DND-41 (cell line): ENCODE results near the gene ARHGEF7.

Experiments
- ATAC-seq: fragments of 200-7000 bp; cut with Tn5 transposase; 3 replicates; pipeline ENCODE4 v1.9.1; 2021; ENCODE audit warnings: low read depth; ENCODE audit not compliant: insufficient read depth
- DNase-seq: peaks from one replicate; pipeline ENCODE4 v3.0.0-alpha.2; 2020
- H2AFZ ChIP-seq: 2 replicates; pipeline ENCODE4 v1.6.0; 2012; ENCODE audit warnings: low read depth, low read length
- H3K27ac ChIP-seq: 2 replicates; pipeline ENCODE4 v1.5.1; 2012; ENCODE audit warnings: low read length, inconsistent platforms
- H3K27me3 ChIP-seq: fragments of 200-600 bp; sonication (generic); 2 replicates; pipeline ENCODE4 v1.6.0; 2012; ENCODE audit warnings: low read length, mild to moderate bottlenecking, inconsistent platforms; ENCODE audit not compliant: insufficient read depth, poor library complexity
- H3K36me3 ChIP-seq: 2 replicates; pipeline ENCODE4 v1.5.1; 2012; ENCODE audit warnings: low read length, inconsistent platforms; ENCODE audit not compliant: insufficient read depth
- H3K4me1 ChIP-seq: 2 replicates; pipeline ENCODE4 v1.5.1; 2012; ENCODE audit warnings: mild to moderate bottlenecking, low read length; ENCODE audit not compliant: insufficient read depth
- H3K4me2 ChIP-seq: 2 replicates; pipeline ENCODE4 v1.6.0; 2012; ENCODE audit warnings: mild to moderate bottlenecking, moderate library complexity, low read length, inconsistent platforms; ENCODE audit not compliant: insufficient read depth
- H3K4me3 ChIP-seq, 2 experiments: fragments of 200-600 bp in 1 of 2; shearing (Covaris generic) in 1 of 2; 2 replicates each; pipeline ENCODE4 v1.5.1; 2012 to 2016; ENCODE audit warnings: inconsistent platforms in 2 of 2, low read length in 2 of 2, mild to moderate bottlenecking in 2 of 2, low read depth in 1 of 2, moderate library complexity in 1 of 2
- H3K79me2 ChIP-seq: 2 replicates; pipeline ENCODE4 v1.6.0; 2012; ENCODE audit warnings: low read length, inconsistent platforms; ENCODE audit not compliant: insufficient read depth
- H3K9ac ChIP-seq: 2 replicates; pipeline ENCODE4 v1.6.0; 2012; ENCODE audit warnings: low read depth, mild to moderate bottlenecking, inconsistent platforms, low read length, moderate library complexity
- H3K9me3 ChIP-seq: 2 replicates; pipeline ENCODE4 v1.5.1; 2012; ENCODE audit warnings: low read length, moderate library complexity, mild to moderate bottlenecking, inconsistent platforms; ENCODE audit not compliant: insufficient read depth, severe bottlenecking
- H4K20me1 ChIP-seq: 2 replicates; pipeline ENCODE4 v1.6.0; 2012; ENCODE audit warnings: low read length; ENCODE audit not compliant: insufficient read depth
- EZH2 ChIP-seq: IDR thresholded peaks from 3 replicates; pipeline ENCODE4 v1.6.1; 2012; ENCODE audit warnings: borderline replicate concordance, low read depth, mild to moderate bottlenecking, moderate library complexity, low read length, inconsistent platforms; ENCODE audit not compliant: severe bottlenecking
- TF ChIP-seq, protein P1 (sequence below): IDR thresholded peaks from 2 replicates; pipeline ENCODE4 v1.5.1; 2012; ENCODE audit warnings: borderline replicate concordance, low read length, moderate library complexity, mild to moderate bottlenecking; ENCODE audit not compliant: poor library complexity, severe bottlenecking; ENCODE audit errors: extremely low read depth

Gene ARHGEF7

GRCh38 chr13:111225810-111226546 is 110.9 kb downstream of the ARHGEF7 start:
- peaks cover 94% of the 10 kb centered on the region for H3K79me2 ChIP-seq
- H3K36me3 ChIP-seq = peaks cover 82% of the 10 kb centered on the region

DNA sequence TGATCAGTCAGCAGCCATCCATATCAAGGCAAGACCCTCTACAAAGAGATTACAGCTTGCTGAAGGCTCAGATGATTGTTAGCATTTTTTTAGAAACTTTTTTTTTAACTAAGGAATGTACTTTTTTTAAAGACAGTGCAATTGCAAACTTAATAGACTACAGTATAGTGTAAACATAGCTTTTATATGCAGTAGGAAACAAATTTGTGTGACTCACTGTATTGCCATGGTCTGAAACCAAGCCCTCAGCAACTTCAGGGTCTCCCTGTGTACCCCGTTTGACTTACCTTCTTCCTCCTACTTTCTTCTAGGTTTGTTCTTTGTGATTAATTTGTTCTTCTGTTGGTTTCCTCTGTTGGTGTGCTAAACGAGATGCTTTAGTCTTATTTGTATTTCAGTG is 112.3 kb downstream of the ARHGEF7 start:
- Histone ChIP-seq H3K27me3 (no peaks in the 10 kb centered on the region), H3K4me2 (no peak overlapping the region), H3K9ac (no peak overlapping the region), H2AFZ (no peak overlapping the region), H3K9me3 (no peaks in the 10 kb centered on the region), H4K20me1 (peaks cover 89% of the 10 kb centered on the region), H3K36me3 (peaks cover 90% of the 10 kb centered on the region), H3K4me1 (0 out of 2 replicates have a peak, but pooled peaks cover 7% of the 10 kb centered on the region), H3K79me2 (peaks cover 99% of the 10 kb centered on the region), H3K4me3 (no peak overlapping the region), H3K27ac (no peak overlapping the region)
- DNase-seq (no peak), ATAC-seq (no peak)
- no peak for TF ChIP-seq EZH2
- TF ChIP-seq, protein P1, sequence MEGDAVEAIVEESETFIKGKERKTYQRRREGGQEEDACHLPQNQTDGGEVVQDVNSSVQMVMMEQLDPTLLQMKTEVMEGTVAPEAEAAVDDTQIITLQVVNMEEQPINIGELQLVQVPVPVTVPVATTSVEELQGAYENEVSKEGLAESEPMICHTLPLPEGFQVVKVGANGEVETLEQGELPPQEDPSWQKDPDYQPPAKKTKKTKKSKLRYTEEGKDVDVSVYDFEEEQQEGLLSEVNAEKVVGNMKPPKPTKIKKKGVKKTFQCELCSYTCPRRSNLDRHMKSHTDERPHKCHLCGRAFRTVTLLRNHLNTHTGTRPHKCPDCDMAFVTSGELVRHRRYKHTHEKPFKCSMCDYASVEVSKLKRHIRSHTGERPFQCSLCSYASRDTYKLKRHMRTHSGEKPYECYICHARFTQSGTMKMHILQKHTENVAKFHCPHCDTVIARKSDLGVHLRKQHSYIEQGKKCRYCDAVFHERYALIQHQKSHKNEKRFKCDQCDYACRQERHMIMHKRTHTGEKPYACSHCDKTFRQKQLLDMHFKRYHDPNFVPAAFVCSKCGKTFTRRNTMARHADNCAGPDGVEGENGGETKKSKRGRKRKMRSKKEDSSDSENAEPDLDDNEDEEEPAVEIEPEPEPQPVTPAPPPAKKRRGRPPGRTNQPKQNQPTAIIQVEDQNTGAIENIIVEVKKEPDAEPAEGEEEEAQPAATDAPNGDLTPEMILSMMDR = no peak

More at GRCh38 chr13:111225810-111226546, 110.9 kb downstream of the ARHGEF7 start:
- Histone ChIP-seq H3K4me1 (0 out of 2 replicates have a peak, but pooled peaks cover 7% of the 10 kb centered on the region), H4K20me1 (peaks cover 81% of the 10 kb centered on the region), H3K4me2 (no peak overlapping the region), H3K9ac (no peak overlapping the region), H3K27ac (no peak overlapping the region), H2AFZ (no peak overlapping the region), H3K4me3 (no peak overlapping the region), H3K9me3 (no peaks in the 10 kb centered on the region), H3K27me3 (no peaks in the 10 kb centered on the region)
- no peak for TF ChIP-seq EZH2
- DNase-seq = no peak
- ATAC-seq = no peak

DNA sequence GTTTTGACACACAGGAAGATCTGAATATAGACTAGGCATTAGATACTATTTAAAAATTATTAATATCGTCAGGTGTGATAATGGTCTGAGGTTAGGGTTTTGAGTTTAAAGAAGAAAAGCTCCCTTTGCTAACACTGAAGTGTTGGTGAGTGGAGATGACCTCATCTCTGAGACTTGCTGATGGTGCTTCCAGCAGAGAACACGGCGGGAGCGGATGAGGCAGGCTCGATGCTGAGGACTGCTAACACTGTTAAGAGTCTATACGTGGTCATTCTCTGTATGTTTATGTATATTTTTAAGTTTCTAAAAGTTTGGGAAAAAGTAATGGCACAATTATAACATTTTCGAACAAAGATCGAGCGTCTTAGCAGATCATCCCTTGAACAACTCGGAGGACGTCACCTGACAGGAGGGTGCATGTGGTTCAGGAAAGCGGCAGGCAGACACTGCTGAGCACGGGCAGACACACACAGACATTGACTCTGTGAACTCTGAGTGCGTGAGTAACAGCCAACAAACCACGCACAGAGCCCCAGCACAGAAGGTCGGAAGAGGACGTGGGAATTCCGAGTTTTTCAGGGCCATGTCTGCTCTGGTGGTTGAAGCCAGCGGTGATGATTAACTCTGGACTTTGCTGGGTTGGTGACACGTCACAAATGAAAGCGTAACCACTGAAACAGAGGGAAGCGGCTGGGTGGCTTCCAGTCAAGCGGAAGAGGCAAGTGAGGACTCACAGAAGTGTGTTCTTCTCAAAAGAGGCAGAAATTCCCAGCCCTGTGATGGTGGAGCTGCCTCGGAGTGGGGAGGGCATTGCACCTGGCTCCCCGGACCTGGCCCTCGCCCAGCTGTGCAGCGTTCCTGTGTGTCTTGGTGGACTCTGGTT is 113.4 kb downstream of the ARHGEF7 start:
- H3K4me2 ChIP-seq = no peak overlapping the region
- H3K9me3 ChIP-seq = no peaks in the 10 kb centered on the region
- no peaks in the 10 kb centered on the region for H3K27me3 ChIP-seq
- H3K4me1 ChIP-seq = no peaks in the 10 kb centered on the region
- no peak overlapping the region for H3K9ac ChIP-seq
- peaks cover 99% of the 10 kb centered on the region for H3K79me2 ChIP-seq
- peaks cover 91% of the 10 kb centered on the region for H3K36me3 ChIP-seq
- DNase-seq (no peak), ATAC-seq (no peak)
- H2AFZ ChIP-seq = no peak overlapping the region
- no peak overlapping the region for H3K4me3 ChIP-seq
- H3K27ac ChIP-seq = no peak overlapping the region
- H4K20me1 ChIP-seq = peaks cover 92% of the 10 kb centered on the region
- TF ChIP-seq, protein P1 = no peak
- no peak for TF ChIP-seq EZH2
